ENCODE data around the gene FBXL13.
"Not testable (repeated sequence)": the region's sequence is repeated elsewhere in the genome, so short reads cannot be mapped to it uniquely, and the experiment has no call there.

The FBXL13 gene

GRCh38 chr7:102819151-102819550, 255.4 kb downstream of the FBXL13 start:
- DNase-seq (ENCODE audit: low read depth in 2 of 2): no peak

DNA sequence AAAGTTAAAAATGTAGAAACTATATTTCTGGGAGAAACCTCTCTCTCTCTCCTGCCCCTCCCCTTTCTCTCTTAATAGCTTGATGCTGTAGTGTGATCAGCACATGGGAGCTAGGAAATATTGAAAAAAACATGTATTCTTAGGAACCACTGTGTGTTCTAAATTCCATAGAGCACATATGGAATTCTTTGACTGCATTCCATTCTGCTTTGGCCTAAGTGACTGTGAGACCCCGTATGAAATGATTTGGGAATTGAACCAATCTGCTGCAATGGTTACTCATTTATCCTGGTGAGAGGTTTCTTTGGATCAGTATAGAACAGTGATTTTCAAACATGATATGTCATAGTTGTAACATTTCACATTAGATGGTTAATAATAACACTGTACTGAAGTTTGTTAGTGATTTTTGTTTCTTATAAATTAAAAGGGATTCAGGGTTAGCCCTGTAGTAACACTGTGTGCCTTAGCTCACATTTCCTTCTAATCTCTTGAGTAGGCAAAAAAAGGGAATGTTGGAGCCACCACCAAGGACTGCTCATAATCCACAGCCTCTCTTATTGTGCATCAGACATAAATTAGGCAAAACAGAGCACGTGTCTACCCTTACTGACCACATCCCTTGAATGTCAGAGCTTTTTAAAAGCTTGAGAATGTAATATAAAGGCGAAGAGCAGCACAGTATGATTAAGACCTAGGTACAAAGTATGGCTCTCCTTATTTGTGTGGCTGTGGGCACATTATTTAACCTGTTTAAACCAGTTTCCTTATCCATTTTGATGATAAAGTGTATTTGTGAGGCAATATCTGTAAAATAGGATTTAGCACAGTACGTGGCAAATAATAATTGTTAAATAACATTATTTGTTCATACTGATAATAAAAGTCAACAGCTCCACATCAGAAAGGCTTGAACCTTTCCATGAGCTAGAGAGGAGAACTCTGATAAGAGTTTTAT, 256.7 kb downstream of the FBXL13 start:
- no peak for DNase-seq (ENCODE audit: low read depth in 2 of 2)

DNA sequence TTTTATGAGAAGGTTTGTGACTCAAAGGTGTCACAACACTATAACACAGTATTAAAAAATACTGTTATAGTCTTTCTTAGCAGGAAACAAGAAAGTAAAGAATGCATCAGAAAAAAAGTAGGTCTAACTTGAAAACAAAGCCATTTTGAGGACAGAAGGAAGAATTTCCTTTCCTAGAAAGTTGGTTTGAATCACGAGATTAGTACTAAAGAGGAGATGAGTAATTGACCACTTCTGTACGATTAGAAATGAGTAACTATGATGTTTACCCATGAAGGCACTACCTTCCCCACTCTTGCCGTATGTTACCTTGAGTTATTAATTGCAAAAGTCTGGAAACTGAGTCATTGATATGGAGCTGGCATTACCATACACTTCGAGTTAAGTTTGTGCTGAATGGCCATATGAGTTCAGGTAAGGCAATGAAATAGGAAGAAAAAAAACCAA, 260.5 kb downstream of the FBXL13 start:
- no peak for DNase-seq (ENCODE audit: low read depth in 2 of 2)

DNA sequence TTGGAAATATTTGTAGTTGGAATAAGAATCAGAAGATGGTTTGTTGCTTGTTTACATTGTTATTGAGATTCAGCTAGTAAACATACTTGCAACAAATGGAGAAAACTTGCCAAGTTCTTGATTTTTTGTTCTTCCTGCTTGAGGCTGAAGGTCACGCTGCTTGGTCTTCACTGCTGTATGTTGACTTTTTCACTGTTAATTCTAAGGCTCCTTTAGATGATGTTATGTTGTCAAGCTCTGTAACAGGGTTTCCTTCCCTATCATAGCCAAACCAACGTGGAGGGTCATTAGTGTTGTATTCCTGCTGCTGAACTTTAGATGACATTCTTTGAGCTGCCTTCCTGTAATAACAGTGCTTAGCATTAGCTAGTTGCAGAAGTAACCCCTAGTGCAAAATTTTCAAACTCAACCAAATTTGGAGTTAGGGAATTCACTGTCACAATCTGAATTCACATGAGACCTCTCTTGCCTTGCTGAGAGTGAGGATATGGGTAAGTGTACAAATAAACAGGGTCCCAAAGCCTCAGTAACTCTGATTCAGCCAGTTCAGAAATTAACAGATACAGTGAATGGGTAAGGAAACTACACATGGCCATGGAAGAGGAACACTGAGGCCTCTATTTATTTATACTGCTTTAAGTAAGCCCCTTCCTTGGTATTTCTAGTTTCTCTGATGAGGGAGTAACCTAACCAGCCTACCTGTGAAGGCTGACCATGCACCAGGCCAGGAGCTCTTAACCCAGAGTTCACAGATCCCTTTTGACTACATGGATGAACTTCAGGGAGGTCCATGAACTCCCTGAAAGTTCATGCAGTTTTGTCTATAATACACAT, 261.2 kb downstream of the FBXL13 start:
- no peak for DNase-seq (ENCODE audit: low read depth in 2 of 2)

- DNase-seq (ENCODE audit: low read depth in 2 of 2): no peak
These were observed 262.5 kb downstream of the FBXL13 start for GRCh38 chr7:102811942-102812678.

- DNase-seq (ENCODE audit: low read depth in 2 of 2): no peak
These were observed 263.7 kb downstream of the FBXL13 start for GRCh38 chr7:102810916-102811315.

- DNase-seq (ENCODE audit: low read depth in 2 of 2): no peak
These were observed 268.0 kb downstream of the FBXL13 start for GRCh38 chr7:102806613-102807012.

GRCh38 chr7:102795987-102796595, 278.5 kb downstream of the FBXL13 start:
- DNase-seq (ENCODE audit: low read depth in 2 of 2): not testable (repeated sequence)

- DNase-seq (ENCODE audit: low read depth in 2 of 2): not testable (repeated sequence)
These were observed 280.0 kb downstream of the FBXL13 start for GRCh38 chr7:102794567-102794966.

- not testable (repeated sequence) for DNase-seq (ENCODE audit: low read depth in 2 of 2)
These were observed 282.8 kb downstream of the FBXL13 start for GRCh38 chr7:102791831-102792230.

DNA sequence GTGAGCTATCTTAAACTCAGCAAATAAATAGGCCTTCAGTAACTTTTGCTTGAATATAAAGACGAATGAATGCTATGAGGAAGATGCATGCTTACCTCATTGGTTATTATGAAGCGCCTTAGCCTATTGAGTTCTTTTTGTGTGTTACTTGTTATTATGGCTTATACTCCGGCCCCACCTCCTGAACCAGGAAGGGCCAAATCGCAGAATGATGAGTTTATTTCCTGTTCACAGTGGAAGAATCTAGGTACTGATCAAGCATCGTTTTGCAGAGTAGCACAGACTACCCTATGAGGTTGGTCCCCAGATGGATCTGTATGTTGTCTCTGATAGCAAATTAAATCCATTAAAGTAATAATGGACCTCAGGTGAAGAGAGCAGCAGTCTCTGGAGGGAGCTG, 283.2 kb downstream of the FBXL13 start:
- DNase-seq (ENCODE audit: low read depth in 2 of 2): not testable (repeated sequence)

DNA sequence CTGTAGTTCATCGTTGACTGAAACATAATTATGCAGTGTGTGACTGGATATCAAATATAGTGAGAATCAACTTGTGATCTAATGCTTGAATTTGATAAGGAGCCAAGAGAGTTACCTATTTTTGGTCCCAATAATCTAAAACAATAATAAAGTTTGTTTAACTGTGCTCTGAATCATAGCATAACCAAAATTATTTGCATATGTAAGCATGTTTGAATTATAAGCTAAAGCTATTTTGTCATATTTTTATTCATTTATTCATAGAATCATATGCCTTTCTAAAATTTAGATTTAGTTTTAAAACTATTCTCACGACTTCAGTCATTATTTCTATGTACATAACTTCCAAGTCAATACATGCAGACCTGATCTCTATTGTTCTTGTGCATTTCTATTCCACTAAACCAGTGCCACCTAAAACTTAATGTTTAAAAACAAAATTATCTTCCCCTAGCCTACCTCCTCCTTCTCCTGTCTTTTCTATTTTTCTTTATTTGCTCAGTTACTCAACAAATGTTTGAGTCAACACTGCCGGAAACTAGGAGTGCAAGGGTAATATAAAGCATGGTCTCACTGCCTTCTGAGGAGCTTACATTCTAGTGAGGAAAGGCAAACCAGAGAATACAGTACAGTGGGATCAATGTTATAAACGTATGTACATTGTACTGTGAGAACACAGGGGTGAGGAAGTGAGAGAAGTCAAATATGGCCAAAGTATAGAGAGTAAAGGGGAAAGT, 284.1 kb downstream of the FBXL13 start:
- not testable (repeated sequence) for DNase-seq (ENCODE audit: low read depth in 2 of 2)

DNA sequence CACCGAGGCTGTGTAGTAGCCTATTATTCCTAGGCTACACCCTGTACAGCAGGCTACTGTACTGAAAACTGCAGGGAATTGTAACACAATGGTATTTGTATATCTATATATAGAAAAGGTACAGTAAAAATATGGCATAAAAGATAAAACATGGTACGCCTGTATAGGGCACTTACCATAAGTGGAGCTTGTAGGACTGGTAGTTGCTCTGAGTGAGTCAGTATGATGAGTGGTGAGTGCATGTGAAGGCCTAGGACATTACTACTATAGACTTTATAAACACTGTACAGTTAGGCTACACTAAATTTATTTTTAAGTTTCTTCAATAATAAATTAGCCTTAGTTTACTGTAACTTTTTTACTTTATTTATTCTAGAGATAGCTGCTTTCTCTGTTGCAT, 285.8 kb downstream of the FBXL13 start:
- DNase-seq (ENCODE audit: low read depth in 2 of 2): not testable (repeated sequence)

DNA sequence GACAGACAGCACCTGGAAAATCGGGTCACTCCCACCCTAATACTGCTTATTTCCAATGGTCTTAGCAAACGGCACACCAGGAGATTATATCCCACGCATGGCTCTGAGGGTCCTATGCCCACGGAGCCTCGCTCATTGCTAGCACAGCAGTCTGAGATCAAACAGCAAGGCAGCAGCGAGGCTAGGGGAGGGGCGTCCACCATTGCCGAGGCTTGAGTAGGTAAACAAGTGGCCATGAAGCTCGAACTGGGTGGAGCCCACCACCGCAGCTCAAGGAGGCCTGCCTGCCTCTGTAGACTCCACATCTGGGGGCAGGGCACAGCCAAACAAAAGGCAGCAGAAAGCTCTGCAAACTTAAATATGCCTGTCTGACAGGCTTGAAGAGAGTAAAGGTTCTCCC, 293.7 kb downstream of the FBXL13 start:
- DNase-seq (ENCODE audit: low read depth in 2 of 2): not testable (repeated sequence)

DNA sequence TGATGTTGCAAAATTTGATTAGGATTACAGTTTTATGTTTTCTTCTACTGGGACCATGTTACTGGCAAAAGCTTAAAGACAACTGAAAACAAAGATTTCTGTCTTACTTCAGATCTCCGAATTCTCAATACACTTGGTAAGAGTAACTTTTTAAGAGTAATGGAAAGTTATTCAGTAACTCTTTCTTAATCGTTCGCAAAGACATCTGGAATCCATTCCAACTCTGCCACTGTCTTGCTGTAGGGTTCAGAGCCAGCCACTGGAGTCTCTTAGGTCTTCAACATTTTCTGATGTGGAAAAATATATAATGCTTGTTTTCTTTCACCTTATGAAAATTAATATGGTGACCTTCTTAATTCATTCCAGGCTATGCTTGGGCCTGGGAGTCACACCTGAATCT, 295.9 kb downstream of the FBXL13 start:
- not testable (repeated sequence) for DNase-seq (ENCODE audit: low read depth in 2 of 2)

GRCh38 chr7:102776217-102776616, 298.4 kb downstream of the FBXL13 start:
- not testable (repeated sequence) for DNase-seq (ENCODE audit: low read depth in 2 of 2)

DNA sequence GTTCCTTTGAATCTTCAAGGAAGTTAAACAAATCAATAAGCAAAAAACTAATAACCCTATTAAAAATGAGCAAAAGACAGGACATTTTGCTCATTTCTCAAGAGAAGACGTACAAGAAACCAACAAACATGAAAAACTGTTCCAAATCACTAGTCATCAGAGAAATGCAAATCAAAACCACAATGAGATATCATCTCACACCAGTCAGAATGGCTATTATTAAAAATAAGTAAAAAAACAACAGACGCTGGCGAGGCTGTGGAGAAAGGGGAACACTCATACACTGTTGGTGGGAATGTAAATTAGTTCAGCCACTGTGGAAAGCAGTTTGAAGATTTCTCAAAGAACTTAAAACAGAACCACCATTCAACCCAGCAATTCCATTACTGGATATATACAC, 304.1 kb downstream of the FBXL13 start:
- DNase-seq (ENCODE audit: low read depth in 2 of 2): not testable (repeated sequence)

GRCh38 chr7:102769657-102770192, 304.9 kb downstream of the FBXL13 start:
- DNase-seq (ENCODE audit: low read depth in 2 of 2): not testable (repeated sequence)

DNA sequence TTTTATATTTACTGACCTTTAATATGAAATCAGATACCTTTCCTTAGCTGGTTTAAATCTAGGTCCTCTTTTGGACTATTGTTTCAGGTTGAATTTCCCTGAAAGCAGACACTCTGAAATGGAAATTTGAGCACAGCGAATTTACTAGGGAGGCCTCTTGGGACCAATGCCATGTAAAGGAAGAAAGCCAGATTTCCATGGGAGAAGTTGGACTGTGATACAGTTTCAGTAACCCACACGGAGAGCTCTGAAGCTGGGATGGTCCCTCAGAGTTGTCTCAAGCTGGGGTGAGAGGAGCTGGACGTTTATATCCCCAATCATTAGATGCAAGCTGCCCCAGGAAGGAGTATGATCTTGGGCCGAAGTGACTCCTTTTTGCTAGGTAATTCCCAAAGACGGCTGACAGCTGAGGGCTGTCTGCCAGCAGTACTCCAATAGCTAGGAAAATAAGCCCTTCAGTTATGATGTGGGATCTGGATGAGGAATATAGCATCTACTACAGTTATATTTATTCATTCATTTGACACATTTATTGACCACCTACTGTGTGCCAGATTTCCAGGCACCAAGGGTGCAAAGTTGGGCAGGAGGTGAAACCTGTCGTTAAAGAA, 311.2 kb downstream of the FBXL13 start:
- DNase-seq (ENCODE audit: low read depth in 2 of 2): not testable (repeated sequence)
